Fibroblast of skin of right quadriceps (primary cell): ENCODE results near the gene DDX23.
"Not testable (repeated sequence)": the region's sequence is repeated elsewhere in the genome, so short reads cannot be mapped to it uniquely, and the experiment has no call there.

Experiments
- DNase-seq: peaks from one replicate; pipeline ENCODE4 v3.0.0-alpha.2; 2013

The DDX23 gene

DNA sequence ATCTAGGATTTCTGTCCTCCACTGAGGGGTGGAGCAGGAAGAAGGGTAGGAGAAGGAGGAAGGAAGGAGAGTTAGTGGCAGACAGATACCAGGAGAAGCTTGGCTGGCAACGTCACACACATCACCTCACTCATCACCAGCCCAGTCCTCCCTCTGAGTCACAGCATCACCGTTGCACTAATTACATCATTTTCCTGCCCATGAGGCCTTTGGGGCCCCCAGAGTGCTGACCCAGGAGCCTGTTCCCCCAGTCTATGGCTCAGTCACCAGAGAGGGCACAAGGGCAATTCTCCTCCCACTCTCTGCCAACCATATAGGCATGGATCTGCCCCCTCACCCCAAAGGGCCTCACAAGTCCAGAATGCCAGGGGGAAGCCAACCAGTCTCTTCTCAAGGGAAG, 9.1 kb upstream of the DDX23 start:
- no peak for DNase-seq

DNA sequence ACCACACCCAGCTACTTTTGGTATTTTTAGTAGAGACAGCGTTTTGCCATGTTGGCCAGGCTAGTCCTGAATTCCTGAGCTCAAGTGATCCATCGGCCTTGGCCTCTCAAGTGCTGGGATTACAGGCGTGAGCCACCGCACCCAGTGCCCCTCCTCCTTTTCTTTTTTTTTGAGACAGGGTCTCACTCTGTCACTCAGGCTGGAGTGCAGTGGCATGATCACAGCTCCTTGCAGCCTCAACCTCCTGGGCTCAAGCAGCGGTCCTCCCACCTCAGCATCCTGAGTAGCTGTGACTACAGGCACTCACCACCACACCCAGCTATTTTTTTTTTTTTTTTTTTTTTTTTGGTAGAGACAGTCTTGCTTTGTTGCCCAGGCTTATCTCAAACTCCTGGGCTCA, 8.3 kb upstream of the DDX23 start:
- DNase-seq = not testable (repeated sequence)

DNA sequence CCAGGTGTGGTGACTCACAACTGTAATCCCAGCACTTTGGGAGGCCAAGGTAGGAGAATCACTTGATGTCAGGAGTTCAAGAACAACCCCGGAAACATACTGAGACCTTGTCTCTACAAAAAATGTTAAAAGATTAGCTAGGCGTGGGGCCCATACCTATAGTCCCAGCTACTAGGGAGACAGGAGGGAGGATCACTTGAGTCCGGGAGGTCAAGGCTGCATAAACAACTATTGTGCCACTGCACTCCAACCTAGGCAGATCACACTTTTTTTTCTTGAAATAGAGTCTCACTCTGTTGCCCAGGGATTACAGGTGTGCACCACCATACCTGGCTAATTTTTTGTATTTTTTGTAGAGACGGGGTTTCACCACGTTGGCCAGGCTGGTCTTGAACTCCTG, 7.6 kb upstream of the DDX23 start:
- DNase-seq = no peak

DNA sequence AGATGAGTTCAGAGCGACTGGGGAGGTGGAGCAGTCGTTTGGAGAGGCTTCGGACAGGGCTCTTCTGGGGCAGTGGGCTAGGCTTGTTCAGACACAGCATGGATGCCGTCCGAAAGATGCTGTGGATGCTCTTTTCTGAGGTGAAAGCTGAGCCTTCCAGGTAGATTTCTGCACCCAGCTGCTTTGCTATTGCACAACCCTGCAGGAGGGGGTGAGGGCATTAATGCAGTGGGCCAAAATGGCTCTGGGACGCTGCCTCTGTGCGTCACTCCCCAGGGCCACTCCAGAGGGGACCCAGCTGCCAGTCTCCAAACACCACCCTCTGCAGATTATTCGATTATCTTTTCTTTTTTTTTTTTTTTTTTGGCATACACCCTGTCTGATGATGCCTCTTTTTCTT, 6.1 kb upstream of the DDX23 start:
- no peak for DNase-seq

DNA sequence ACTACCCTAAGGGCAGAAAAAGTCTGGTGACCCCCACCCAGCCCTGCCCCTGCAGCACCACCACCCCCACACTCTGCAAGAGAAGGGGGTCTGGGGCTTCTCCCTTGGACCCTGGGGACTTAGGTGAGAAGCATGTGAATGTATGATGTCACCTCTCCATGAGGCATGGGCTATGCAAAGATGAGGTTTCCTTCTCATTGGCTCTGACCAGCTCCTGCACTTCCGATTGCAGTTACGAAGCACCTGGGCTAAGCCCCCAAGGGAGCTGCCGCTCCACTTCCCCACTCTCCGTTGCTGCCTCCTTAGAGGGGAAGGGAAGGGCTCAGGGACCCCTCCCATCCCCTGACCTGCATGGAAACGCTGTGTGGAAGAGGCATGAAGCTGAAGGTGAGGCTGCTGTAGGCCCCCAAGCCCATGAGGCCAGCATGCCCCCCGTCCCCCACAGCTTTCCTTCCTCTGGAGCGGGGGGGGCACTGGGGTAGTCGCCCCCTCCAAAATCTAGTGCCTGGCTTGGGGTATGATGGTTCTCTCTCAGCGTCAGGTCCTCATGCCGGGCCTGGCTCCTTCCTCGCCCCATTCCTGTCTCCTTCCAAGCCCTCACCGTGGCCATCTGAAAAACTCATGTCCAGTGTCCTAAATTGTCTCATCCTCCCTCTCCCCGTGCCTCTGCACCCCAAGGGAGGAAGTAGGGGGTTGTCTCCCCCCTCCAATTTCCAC, 5.5 kb upstream of the DDX23 start:
- no peak for DNase-seq

DNA sequence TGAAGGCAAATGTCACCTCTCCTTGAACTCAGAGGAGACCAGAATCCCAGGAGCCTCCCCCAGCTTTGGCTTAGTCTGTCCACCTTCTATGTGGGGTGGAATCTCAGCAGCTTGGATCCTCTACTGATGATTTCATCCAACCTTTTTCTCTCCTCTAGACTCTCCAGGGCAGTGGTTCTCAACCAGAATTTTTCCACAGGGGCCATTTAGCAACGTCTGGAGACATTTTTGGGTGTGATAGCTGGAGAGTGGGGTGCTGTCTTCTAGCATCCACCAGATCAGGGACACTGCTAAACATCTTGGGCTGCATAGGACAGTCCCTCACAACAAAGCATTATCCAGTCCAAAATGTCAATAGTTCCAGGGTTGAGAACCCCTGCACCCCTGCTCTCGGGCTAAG, 4.4 kb upstream of the DDX23 start:
- no peak for DNase-seq

DNA sequence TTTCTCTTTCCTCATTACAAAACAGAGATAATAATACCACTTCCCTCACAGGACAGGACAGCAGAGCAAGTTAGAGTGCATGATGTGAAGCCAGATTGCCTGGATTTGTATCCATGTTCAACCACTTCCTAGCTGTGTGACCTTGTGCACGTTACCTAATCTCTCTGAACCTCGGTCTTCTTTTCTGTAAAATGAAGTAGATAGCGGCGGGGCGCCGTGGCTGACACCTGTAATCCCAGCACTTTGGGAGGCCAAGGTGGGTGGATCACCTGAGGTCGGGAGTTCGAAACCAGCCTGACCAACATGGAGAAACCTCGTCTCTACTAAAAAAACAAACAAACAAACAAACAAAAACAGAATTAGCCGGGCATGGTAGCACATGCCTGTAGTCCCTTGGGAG, 3.0 kb upstream of the DDX23 start:
- not testable (repeated sequence) for DNase-seq

DNA sequence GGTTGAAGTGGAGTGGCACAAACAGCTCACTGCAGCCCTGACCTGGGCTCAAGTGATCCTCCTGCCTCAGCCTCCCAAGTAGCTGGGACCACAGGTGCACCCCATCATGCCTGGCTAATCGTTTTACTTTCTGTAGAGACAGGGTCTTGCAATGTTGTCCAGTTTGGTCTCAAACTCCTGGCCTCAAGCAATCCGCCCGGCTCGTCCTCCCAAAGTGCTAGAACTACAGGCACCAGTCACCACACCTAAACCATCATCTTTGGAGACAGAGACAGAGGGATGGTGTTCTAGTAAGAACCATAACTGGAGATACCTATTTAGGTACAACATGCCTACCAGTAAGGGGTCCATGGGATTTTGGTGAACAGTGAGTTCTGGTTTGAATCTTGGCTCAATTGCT, 2.5 kb upstream of the DDX23 start:
- no peak for DNase-seq

DNA sequence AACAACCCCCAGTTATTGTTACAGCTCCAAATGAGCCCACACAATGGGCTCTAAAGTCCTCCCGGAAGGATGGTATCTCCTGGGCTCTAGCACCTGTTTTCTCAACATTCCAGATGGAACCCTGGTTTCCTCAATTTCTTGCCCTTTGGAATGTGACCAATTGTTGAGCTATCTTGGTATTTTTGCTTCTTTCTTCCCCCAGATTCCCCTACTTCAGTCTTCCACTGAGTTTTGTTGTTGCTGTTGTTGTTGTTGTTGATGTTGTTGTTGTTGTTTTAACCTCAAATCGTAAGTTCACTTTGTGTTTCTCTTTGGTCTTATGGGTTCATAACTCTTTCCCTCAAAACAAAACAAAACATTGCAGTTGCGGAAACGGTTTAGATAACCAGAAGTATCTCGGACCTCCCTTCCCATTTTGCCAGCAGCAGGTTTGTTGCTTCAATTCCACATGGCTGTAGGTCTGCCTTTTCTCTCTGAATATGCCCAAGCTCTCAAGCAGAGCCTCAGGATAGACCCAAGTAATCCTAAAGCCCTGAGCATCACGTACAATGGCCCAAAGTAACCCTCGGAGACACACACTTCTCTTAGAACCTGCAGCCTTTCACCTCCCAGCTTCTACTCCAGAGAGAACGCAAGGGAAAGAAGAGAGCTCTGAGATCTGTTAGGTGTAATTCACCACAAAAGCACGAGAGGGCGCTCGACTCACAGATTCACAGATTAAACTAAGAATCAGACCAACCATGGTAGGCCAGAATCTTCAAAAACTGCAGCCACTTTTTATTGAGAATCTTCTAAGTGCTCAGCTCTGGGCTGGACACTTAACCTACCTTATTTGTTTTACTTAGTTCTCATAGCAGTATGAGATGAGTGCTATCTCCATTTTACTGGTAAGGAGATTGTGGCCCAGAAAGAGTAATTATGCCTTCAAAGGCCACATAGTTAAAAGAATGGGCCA, 1.0 kb upstream of the DDX23 start:
- peak; percentile 85 for DNase-seq

DNA sequence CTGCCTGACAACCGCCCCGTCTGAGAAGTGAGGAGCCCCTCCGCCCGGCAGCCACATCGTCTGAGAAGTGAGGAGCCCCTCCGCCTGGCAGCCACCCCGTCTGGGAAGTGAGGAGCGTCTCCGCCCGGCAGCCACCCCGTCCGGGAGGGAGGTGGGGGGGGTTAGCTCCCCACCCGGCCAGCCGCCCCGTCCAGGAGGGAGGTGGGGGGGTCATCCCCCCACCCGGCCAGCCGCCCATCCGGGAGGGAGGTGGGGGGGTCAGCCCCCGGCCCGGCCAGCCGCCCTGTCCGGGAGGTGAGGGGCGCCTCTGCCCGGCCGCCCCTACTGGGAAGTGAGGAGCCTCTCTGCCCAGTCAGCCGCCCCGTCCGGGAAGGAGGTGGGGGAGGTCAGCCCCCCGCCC, 9.9 kb downstream of the DDX23 start:
- not testable (repeated sequence) for DNase-seq

DNA sequence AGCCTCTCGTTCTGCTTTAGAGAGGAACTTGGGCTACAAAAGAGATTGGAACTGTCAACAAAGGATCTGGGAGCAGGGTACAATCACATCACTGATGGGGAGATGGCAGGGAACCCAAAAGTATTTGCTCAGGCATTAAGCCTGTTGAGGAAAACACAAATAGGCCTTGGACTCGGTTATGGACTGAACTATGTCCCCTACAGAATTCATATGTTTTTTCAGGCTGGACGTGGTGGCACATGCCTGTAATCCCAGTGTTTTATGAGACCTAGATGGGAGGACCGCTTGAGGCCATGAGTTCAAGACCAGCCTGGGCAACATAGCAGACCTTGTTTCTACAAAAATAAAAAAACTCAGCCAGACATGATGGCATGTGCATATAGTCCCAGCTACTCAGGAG, 13.9 kb downstream of the DDX23 start:
- DNase-seq = no peak

DNA sequence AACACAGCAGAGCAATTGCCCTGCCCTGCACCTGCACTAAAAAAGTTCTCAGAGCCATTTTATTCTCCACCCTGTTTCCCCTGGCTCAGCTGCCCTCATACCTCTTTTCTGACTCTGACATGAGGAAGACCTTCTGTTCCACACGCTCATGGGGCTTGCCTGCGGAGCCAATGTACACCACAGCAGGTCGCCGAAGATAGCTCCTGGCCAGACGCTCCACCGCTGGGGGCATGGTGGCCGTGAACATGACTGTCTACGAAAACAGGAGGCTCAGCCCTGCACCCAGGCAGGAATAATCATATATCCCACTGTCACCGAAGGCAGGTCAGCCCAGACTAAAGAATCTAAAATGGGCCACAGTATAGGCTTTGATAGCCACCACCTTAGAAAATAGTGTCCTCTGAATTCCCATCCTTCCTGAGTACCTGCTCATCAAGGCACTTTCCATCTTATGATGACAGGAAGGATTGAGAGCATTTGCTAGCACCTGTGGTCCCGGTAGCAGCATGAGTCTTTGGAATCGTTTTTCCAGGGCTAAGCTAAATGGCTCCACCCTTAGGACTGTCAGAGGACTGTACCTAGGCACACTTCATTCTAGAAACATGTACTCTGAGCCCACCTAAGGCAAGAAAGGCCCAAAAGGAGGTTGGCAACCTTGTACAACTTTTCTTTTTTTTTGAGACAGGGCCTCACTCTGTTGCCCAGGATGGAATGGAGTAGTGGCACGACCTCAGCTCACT, 19.5 kb downstream of the DDX23 start:
- no peak for DNase-seq

DNA sequence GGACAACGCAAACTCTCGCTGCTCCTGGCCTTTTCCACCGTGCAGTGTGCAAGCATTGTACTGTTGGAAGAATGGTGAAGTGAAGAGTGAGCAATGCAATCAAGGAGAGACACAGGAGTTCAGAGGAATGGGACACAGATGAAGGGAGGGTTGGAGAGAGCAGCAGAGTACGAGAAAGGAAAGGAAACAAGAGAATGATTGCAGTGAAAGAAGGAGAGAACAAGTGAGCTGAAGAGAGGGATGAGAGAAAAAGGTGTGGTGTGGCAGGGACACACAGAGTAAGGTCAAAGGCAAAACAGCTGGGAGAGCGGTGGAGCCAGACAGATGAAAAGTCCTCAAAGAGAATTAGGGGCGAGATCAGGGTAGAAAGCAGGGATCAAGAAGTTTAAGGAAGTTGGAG, 20.7 kb downstream of the DDX23 start:
- DNase-seq = no peak

DNA sequence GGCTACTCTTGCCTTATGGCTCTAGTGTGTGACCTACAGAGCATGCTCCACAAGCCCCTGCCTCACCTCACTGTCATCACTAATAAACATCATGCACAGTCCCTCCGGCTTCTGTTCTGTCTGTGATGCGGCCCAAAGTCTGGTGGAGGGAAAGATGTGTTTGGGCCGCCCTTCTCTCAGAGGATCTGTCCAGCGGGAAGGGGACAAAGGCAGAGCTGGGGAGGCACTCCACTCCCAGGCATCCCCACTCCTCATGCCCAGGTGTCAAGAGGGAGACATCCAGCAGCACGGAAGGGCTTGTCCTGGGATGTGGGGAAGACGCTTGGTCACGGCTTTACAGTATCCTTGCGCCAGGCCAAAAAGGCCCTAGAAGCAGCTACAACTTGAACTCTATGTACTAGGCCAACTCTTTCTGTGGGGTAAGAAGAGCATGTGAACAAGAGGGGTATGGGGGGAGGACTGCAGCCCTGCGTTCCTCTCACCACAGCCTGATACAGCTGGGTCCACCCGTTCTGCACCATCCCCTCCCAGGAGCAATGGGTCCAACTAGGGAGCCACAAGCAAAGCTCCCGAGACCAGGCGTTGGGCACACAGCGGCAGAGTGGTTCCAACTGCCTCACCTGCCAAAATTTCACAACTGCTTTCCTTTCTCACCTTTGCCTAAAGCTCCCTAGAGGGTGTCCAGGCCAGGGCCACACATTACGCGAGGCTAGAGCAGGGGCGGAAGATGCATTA, 23.0 kb downstream of the DDX23 start:
- no peak for DNase-seq

DNA sequence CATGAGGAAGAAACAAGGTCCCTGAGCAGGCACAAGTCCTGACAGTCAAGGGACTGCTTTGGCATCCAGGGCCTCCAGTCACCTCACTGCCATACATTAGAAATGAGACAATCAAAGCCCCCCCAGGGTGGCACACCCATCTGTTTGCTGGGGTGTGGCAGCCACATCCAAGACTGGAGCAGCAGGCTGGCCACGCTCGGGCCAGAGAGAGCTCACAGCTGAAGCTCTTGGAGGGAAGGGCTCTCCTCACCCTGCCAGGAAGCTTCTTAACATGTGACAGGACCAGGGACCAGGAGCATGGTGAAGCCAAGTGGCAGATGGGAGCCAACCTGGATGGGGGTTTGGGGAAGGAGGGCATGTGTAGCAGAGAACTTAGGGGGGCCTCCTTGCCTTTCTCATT, 23.7 kb downstream of the DDX23 start:
- DNase-seq = no peak

DNA sequence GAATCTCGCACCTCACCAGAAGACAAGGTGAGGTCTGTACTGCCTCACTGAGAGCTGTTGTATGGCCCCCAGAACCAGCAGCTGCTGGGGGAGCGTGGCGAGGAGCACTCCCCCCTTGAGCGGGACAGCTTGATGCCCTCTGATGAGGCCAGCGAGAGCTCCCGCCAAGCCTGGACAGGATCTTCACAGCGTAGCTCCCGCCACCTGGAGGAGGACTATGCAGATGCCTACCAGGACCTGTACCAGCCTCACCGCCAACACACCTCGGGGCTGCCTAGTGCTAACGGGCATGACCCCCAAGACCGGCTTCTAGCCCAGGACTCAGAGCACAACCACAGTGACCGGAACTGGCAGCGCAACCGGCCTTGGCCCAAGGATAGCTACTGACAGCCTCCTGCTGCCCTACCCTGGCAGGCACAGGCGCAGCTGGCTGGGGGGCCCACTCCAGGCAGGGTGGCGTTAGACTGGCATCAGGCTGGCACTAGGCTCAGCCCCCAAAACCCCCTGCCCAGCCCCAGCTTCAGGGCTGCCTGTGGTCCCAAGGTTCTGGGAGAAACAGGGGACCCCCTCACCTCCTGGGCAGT, 24.4 kb downstream of the DDX23 start:
- no peak for DNase-seq

DNA sequence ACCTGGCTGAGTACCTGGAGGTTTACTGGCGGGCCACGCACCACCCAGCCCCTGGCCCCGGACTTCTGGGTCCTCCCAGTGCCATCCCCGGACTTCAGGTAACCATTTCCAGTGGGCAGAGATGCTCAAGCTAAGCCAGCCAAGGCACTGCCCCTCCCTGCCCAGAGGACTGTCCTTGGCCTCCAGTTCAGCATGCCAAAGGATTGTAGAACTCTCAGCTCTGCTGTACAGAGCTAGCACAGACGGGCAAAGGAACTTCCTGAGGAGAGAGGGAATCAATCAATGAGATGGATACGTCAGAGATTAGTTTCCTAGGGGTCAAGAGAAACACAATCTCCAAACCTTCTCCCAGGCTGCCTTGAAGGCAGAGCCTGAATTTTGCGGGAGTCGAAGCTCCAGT, 24.9 kb downstream of the DDX23 start:
- no peak for DNase-seq

DNA sequence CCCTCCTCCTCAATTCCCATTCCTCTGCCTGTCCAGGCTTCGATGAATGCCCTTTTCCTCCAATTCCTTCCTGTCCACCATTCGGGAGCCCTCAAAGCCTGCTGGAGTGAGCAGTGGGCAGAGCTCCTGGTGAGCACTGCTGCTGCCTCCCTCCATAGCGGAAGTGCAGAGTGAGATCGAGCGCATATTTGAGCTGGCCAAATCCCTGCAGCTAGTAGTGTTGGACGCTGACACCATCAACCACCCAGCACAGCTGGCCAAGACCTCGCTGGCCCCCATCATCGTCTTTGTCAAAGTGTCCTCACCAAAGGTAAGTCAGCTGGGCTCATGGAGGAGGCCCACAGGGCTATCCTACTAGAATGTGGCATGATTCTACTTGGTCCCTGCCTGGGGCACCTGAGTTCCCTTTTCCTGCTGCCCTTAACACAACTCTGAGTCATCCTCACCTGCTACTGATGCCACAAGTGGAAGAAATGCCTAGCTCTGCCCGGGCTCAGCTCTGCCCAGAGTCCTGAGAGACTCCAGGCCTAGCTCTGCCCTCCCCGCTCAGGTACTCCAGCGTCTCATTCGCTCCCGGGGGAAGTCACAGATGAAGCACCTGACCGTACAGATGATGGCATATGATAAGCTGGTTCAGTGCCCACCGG, 25.6 kb downstream of the DDX23 start:
- DNase-seq = no peak

DNA sequence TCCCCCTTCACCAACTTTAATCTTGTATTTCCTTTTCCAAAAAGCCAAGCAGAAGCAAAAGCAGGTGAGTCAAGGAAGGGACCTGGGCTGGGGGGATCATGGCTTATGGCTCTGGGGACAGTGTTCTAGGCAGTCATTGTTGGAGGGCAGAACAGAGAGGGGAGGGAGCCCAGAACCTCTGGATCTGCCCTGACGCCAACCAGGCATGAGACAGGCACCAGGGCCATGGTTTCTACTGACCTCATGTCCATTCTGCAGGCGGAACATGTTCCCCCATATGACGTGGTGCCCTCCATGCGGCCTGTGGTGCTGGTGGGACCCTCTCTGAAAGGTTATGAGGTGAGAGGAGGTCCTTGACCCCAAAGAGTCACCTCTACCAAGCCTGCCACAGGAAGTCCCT, 27.1 kb downstream of the DDX23 start:
- DNase-seq = no peak

DNA sequence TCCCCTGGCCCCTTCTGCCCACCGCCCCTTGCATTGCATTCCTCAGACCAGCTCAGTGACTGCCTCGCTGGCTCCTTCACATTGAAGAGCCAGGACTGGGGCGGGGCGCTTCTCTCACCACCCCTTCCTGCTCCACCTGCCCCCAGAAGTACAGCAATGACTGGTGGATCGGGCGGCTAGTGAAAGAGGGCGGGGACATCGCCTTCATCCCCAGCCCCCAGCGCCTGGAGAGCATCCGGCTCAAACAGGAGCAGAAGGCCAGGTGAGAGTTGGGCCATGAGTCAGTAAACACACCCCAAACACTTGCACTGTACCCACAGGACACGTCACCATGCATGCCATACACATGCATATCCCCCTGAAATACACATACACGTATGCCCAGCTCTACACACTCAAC, 27.9 kb downstream of the DDX23 start:
- no peak for DNase-seq

DNA sequence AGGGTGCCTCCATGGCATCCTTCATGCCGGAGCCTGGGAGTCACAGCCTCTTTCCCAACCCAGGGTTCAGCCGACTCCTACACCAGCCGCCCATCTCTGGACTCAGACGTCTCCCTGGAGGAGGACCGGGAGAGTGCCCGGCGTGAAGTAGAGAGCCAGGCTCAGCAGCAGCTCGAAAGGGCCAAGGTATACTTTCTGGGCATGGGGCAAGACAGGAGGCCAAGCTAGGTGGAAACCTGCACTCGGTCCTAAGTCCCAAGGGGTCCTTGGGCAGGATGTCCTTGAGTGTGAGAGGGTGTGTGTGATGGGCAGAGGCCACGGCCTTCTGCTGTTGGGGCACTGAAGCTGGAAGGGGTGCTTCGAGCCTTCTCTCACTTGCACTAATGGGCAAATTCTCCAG, 28.7 kb downstream of the DDX23 start:
- no peak for DNase-seq

DNA sequence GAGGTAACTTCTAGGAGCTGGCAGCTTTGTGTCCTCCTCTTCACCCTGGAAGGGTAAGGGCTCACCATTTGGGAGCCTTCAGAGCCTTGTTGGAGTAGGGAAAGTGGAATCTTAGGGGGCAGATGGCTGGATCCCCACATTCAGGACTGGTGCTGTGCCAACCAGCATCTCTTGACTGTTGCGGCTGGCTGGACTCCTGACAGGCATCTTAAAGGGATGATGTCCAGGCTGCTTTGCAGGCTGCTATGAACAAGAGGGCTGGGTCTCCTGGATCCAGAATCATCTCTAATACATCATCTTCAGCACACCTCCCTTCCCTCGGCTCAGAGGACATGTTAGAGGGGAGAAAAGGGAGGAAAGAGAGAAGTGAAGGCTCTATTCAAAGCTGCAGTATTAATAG, 29.3 kb downstream of the DDX23 start:
- no peak for DNase-seq
